ENCODE data around the gene ANXA2R.
"Not testable (repeated sequence)": the region's sequence is repeated elsewhere in the genome, so short reads cannot be mapped to it uniquely, and the experiment has no call there.

ANXA2R gene, protein sequence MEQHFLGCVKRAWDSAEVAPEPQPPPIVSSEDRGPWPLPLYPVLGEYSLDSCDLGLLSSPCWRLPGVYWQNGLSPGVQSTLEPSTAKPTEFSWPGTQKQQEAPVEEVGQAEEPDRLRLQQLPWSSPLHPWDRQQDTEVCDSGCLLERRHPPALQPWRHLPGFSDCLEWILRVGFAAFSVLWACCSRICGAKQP
- total RNA-seq = 56.3 to 64.0 (median 58.7) reads per million in 4 donors

DNA sequence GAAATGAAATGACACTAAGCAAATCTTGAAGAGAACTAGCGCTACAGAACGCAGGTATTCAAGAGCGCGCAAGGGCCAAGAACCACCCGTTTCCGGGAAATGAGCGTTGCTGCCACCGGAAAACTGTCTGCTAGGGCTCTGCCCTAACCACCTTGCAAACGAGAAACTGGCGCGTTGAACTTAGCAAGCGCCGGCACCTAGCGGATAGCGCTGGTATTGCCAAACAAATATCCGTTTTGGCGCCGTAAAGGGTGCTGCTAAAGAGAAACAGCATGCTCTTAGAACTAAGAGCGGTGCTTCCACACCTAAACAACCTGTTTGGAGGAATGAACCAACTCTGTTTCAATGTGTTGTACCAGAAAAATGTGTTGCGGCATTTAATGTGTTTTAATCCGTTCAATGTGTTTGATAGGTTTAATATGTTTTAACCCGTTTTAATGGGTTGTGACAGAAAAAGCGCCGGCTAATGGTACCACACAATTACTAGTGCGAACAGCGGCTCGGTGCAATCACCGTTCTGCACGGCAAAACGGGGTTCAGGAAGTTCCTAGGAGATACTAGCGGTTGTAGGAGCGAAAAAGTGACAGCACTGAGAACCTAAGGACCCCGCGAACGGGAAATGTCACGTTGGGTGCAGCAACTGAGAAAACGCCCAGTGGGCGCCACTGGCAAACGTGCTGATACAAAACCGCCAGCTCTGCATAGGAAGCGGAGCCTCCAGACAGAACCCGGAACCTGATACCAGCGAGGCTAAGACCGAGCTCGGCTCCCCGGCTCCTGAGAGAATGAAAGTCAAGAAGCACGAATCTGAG, at the start of gene ANXA2R:
Gene ANXA2R (minus strand): TSS at position 33 of the 812 bp plus-strand sequence. CDS start 273 bp downstream, outside the sequence.
- DNase-seq = peak; percentile 82 to 98 (median 89)

DNA sequence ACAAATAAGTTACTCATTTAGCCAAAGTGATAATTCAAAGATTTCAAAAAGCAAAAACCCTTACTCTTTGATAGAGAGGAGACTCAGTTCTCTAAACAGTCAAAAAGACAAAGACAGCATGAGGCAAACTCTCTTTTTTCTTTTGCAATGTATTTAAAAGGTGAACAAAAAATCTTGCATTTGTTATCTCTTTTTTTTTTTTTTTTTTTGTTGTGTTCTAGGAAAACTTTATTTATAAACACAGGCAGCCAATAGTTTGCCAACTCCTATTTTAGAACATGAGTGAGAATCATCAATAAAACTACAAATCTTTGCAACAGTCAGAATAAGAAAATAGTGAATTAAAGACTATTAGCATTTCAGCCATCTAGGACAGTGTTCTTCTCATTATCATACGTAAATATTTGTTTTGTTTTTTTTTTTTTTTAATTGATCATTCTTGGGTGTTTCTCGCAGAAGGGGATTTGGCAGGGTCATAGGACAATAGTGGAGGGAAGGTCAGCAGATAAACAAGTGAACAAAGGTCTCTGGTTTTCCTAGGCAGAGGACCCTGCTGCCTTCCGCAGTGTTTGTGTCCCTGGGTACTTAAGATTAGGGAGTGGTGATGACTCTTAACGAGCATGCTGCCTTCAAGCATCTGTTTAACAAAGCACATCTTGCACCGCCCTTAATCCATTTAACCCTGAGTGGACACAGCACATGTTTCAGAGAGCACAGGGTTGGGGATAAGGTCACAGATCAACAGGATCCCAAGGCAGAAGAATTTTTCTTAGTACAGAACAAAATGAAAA, 46.2 kb upstream of the ANXA2R start:
- DNase-seq = not testable (repeated sequence)

DNA sequence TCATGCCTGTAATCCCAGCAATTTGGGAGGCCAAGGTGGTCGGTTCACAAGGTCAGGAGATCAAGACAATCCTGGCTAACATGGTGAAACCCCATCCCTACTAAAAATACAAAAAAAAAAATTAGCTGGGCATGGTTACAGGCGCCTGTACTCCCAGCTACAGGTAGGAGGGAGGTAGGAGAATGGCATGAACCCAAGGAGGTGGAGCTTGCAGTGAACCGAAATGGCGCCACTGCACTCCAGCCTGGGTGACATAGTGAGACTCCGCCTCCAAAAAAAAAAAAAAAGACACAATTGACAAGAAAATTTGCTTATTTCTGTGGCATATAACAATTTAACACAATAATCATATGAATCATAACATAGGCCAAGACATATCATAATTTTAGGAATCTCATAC, 45.3 kb upstream of the ANXA2R start:
- no peak for DNase-seq

DNA sequence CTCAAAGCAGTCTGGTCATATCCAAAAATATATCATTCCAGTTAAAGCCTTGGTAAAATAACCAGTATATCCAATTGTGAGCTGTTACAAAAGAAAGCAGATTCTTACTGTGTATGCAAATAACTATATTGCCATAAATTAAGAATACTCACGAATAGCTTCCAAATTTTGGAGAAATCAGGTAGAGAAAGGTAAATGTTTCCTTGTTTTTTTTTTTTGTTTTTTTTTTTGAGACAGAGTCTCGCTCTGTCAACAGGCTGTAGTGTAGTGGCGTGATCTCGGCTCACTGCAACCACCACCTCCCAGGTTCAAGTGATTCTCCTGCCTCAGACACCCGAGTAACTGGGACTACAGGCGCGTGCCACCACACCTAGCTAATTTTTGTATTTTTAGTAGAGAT, 44.3 kb upstream of the ANXA2R start:
- not testable (repeated sequence) for DNase-seq

DNA sequence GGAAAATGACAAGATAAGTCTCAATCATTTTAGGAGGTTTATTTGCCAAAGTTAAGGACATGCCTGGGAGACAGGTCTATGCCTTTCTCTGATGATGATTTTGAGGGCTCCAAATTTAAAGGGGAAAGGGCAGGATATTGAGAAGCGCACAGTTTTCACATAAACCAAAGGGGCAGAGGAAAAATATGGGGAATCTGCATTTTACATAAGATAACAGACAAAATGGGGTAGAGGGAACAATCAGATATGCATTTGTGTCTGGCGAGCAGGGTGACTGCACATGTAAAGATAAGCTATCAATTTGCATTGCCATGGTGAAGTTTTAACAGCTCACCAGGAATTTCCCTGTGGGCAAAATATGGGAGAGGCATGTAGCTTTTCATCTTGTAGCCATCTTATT, 41.2 kb upstream of the ANXA2R start:
- not testable (repeated sequence) for DNase-seq

DNA sequence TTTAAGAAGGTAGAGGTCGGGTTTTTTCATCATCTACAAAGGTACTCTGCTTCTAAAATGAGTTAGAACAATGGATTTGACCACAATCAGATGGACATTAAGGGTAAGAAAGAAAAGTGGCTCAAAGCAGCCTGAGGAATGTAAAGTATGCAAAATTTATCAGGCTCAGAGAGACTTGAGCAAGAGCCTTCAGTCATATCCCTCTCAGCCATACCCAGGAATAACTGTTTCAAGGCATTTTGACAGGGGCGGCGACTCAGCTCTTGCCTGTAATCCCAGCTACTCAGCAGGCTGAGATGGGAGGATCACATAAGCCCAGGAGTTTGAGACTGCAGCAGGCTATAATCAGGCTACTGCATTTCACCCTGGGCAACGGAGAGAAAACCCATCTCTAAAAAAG, 38.8 kb upstream of the ANXA2R start:
- DNase-seq = no peak

DNA sequence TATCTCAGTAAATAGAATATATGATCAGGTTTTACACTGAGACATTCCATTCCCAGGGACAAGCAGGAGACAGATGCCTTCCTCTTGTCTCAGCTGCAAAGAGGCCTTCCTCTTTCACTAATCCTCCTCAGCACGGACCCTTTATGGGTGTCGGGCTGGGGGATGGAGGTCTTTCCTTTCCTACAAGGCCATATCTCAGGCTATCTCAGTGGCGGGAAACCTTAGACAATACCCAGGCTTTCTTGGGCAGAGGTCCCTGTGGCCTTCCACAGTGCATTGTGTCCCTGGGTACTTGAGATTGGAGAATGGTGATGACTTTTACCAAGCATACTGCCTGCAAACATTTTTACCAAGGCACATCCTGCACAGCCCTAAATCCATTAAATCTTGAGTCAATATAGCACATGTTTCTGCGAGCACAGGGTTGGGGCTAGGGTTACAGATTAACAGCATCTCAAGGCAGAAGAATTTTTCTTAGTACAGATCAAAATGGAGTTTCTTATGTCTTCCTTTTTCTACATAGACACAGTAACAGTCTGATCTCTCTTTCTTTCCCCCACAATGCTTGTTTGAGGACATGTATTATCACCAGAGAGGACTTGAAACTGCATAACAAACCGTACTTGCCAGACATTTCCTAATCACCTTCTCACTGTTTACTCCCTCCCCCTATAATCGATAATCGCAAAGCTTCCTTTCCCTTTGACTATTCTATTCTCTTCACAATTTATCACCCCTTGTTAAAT, 37.5 kb upstream of the ANXA2R start:
- not testable (repeated sequence) for DNase-seq

DNA sequence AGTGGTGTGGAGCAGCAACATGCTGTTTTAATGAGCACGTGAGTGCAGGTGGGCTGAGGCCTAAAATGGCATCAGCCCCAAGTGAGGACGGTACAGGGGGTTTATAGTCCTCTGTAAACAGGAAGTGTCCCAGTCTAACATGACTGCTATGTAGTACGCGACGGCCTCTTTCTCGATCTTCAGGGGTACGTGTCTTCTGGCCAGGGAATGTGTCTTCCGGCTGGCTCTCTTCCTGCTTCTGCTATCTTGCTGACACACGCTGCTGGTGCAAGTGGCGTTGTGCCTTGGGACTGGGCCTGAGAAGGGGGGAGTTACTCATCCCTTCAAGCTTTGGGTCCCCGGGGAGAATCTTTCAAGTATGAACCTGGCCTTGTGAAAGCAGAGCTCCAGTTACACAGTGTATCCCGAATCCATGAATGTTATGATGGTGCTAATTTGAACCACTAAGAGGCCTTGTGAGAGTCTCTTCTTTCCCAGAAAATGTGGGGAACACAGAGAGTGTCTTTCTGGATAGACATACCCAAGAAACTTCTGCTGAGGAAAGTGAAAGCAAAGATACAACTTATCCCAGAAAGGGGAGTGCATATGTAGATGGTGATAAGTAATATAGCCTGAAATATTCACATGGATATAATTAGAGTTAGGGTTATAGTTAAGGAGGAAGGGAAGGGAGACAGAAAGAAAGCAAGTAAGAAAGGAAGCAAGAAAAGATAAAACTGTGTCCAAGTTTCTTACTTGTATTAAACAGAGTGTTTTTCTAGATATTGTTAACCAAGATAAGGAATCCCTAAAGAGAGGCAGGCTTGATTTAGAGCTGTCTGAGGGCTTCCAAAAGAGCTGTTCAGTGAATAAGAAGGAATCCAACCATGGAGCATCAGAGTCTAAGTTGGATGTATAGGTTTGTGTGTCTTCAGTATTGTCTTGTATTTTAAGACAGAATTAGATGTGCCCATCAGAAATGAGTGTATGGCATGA, 35.5 kb upstream of the ANXA2R start:
- no peak for DNase-seq

DNA sequence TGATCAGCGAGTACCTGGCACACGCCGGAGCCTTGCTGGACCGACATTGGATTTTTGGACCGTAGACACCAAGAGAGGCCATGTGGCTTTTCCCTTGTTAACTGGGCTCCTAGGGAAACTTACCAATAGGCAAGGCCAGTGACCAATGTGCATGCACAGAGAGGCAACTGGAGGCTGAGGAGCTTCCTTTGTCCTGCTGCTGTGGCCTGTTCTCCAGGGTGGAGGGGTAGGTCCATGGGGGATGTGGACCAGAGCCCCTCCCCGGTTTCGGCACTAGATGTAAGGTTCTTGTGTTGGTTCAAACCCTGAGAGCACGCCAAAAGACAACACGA, 34.8 kb upstream of the ANXA2R start:
- DNase-seq = no peak

DNA sequence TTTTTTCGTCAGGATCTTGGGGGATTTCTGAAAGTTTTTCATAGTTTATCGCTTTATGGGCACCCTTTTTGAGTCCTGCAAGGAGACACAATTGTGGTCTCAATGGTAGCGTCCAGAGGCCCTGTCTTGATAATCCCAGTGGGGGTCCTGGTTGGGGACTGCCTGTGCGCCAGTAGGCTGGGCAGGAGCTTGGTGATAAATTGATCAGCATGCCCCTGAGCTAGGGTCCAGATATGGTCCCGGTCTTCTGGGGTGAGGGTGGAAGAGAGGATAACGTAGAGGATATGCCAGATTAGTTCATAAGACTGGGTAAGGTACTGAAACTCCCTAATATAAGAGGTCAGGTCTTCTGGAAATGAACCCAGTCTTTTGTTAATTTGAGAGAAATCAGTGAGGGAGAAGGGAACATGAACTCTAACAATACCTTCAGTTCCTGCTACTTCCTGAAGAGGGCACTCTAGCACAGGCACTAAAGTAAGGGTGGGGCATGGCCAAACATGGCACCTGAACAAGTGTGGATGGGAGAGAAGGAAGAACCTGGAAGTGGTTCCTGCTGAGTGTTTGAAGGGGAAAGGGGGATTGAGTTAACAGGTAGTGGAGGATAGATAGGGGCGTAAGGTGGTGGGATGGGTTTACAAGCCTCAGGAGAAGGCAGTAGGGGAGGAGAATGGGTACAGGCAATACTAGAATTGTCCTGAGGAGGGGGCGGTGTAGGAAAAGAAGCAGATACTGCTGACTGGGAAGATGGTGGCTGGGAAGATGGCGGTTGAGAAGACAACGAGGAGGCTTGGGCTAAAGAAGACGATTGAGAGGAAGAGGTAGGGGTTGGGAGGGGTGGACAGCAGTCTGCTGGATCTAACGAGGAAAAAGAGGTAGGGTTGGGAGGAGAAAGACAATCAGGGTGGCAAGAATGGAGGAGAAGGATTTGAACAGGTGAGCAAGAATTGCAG, 33.8 kb upstream of the ANXA2R start:
- DNase-seq = peak in 4 of 5 donors; percentile 29 to 58 (median 42)

DNA sequence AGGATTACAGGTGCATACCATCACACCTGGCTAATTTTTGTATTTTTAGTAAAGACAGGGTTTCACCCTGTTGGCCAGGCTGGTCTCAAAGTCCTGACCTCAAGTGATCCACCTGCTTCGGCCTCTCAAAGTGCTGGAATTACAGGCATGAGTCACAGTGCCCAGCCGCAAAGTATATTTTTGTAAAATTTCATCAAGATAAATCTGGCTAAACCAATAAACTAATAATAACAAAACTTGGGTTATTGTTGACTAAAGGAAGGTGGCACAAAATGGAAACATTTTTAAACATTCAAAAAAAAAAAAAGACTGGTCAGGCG, 29.2 kb upstream of the ANXA2R start:
- DNase-seq = not testable (repeated sequence)

DNA sequence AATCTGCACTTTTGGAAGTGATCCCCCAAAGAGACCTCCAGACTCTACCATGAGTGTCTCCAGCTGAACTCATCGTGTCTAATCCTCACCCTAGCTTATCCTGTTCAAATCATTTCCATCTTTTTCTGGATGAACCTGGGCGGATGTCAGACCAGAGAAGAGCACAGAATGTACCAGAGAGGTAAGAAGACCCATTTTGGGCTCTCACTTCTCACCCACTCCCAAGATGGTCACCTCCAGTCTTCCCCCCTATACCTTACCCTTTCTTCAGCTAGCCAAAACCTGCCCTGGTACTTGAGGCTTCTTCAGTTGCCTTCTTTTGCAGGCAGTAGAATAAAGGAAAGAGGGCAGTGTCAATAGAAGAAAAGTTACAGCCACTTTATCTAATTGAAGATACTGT, 27.9 kb upstream of the ANXA2R start:
- DNase-seq = no peak

DNA sequence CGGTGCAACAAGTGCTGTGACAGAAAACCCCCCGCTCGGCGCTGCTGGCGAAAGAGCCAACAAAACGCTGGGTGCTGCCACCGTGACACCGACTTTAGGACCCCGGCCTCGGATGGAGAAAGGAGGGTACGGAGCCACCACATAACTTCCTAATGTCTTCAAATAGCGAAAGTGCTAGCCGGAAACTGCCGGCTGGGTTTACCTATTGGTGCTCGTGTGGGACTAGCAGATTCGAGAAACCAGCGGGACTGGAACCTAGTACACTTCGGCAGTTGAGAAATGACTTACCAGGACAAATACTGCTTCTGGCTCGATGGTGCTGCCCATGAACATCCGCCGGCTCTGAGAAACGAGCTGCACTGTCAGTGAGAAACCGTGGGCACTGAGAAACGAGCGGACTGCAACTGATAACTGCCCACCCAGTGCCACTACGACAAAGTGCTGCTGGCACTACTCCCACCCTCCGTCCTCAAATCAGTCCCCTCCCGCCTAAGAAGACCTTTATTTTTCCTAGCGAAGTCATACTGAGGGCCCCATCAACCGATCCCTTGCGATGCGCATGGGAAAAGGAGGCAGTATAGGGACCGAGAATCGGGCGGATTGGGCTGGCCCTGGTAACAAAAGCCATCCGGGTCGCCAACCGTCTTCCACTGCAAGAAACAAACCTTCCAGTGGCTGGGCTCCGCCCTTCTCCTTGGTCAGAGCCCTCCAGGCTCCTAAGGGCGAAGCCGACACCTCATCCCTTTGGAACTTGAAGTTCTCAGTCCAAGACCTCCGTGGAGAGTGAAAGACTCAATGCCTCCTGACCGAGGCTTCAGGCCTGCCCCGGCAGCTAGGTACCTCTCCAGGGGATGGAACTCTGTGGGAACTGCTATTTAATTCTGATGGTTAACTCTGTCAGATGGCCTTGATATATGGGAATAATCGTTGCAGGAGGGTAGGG, 27.0 kb upstream of the ANXA2R start:
- peak; percentile 62 to 90 (median 79) for DNase-seq

DNA sequence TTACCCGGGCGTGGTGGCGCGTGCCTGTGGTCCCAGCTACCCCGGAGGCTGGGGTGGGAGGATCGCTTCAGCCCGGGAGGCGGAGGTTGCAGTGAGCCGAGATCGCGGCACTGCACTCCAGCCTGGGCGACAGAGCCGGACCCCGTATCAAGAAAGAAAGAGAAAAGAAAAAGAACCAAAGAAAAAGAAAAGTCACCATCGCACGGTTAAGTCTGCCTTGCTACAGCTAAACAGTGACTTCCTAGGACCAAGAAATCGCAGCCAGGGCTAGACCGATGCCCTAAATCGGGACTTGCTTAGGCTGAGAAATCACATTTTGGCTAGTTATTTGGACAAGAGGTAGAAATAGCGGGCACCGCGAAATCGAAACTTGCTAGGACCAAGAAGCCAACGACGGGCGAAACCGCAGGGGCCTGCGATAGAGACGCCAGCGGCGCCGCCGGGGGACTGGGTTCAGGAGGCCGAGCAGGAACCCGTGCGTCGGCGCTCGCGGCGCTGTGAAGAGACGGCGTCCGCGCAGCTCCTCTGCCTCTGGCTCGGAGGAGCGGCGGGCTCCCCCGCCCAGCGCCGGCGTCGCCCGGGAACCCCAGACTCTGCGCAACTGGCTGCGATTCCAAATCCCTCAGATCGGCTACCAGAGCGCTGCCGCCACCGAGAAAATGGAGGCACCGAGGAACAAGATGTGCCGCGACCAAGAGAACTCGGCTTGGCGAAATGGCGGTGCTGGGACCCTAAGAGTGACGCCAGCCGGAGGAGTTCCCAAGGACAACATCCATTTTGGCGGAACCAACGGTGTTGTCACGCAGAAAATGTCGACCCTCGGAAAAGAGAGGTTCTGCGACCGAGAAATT, 26.1 kb upstream of the ANXA2R start:
- DNase-seq = peak; percentile 51 to 80 (median 69)

DNA sequence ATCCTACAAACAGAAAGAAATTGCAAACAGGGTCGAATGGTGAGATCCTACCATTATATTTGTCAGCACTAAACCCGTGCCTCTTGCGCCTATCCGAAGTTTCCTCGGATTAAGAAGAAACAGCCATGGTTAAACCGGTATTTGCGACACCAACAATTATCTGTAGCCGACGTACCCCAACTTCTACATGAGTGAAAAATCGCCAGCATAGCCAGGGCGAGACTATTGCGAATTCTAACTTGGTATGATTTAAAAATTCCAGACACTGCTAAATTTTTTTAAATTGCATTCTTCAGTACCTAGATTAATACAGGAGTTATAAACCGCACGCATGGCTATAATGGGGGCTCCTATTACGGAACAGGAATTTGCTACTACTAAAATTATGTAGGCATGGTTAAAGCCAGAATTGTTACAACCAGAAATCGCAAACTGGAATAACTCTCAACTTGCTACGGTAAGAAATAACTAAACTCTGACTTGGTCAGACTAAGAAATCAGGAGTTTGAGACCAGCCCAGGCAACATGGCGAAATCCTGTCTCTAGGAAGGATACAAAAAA, 25.3 kb upstream of the ANXA2R start:
- DNase-seq = peak in 1 of 5 donors; percentile 33

DNA sequence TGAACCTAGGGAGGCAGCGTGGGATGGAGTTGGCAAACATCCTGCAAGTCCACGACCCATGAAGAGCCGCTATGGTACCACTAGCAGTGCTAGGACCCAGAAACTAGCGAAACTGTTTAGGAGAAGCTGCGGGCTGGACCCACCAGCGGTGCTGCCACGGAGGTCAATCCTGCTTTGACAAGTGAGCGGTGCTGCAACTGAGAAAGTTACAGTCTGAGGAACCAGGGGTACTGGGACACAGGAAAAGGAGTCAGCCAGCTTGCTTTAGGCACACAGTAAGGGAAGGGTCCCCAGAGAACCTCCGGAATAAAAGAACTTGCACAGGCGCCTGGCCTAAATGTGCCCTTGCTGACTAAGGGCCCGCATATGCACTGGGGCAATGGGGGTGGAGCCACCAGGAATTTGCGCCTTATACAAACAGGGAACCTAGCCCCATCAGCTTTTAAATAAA, 23.6 kb upstream of the ANXA2R start:
- no peak for DNase-seq

DNA sequence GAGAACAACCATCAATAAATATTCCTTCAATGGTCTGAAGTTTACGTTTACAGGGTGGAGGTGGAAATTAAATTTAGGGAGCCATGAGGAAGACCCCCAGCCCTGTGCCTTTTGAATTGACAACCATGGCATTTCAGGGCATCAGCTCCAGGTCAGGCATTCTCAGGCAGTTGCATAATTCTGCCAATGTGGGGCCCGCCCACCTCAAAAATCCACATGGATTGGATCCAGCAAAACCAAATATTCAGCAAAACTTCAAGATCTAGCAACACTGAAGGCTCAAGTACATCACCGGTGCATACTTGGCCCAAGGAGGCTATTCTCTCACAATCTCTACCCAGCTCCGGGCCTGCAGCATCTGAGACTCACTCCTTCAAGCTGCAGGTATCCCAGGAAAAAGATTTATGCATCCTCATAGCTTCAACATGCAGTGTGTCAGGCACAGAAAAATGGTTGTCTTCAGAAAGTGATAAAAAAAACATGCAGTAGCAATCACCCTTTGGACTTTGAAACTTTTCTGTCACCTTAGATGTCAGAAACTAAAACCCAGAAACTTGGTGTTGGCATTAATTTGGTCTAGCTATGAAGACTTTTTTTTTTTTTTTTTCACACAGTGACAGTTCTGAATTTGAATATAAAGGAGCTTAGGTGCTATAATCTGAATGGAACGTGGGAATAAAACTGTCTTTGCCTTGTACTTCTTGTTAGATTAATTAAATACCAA, 21.4 kb upstream of the ANXA2R start:
- DNase-seq = no peak

Measured in T-helper 1 cell (primary cell).